NCI-H1694 treated with DMSO at 0.1 percent for 48 hours (cell line): ENCODE measurements around the gene APBA1.

Experiments
- DNase-seq: peaks from one replicate; lab custom pipeline; 2025; lab: John Stamatoyannopoulos, UW

APBA1 gene

GRCh38 chr9:69472101-69472620 is 200.0 kb downstream of the APBA1 start:
- DNase-seq = no peak

GRCh38 chr9:69471433-69471832 is 200.7 kb downstream of the APBA1 start:
- no peak for DNase-seq

- no peak for DNase-seq
These were observed 201.8 kb downstream of the APBA1 start for GRCh38 chr9:69470186-69470977.

- DNase-seq = no peak
These were observed 203.0 kb downstream of the APBA1 start for GRCh38 chr9:69469136-69469535.

- DNase-seq = no peak
These were observed 203.8 kb downstream of the APBA1 start for GRCh38 chr9:69468380-69468779.

GRCh38 chr9:69466151-69466550 is 206.0 kb downstream of the APBA1 start:
- no peak for DNase-seq

- DNase-seq = no peak
These were observed 206.7 kb downstream of the APBA1 start for GRCh38 chr9:69465473-69465872.

GRCh38 chr9:69463497-69464068 is 208.6 kb downstream of the APBA1 start:
- no peak for DNase-seq

GRCh38 chr9:69462394-69462793 is 209.8 kb downstream of the APBA1 start:
- DNase-seq = no peak

- DNase-seq = no peak
These were observed 210.9 kb downstream of the APBA1 start for GRCh38 chr9:69461103-69461887.

GRCh38 chr9:69460012-69460411 is 212.2 kb downstream of the APBA1 start:
- no peak for DNase-seq

- DNase-seq = no peak
These were observed 214.0 kb downstream of the APBA1 start for GRCh38 chr9:69458176-69458575.

GRCh38 chr9:69456201-69456600 is 216.0 kb downstream of the APBA1 start:
- DNase-seq = no peak

GRCh38 chr9:69455311-69455710 is 216.9 kb downstream of the APBA1 start:
- peak; percentile 43 for DNase-seq

- no peak for DNase-seq
These were observed 217.8 kb downstream of the APBA1 start for GRCh38 chr9:69454321-69454720.

GRCh38 chr9:69453746-69454145 is 218.4 kb downstream of the APBA1 start:
- DNase-seq = no peak

- no peak for DNase-seq
These were observed 219.9 kb downstream of the APBA1 start for GRCh38 chr9:69452110-69452782.

GRCh38 chr9:69446496-69446895 is 225.7 kb downstream of the APBA1 start:
- DNase-seq = no peak

GRCh38 chr9:69445251-69445650 is 226.9 kb downstream of the APBA1 start:
- DNase-seq = no peak

- DNase-seq = no peak
These were observed 227.4 kb downstream of the APBA1 start for GRCh38 chr9:69444791-69445190.

GRCh38 chr9:69444021-69444420 is 228.2 kb downstream of the APBA1 start:
- no peak for DNase-seq

GRCh38 chr9:69443178-69443577 is 229.0 kb downstream of the APBA1 start:
- DNase-seq = no peak
